SK-N-SH (cell line): ENCODE results near the gene HSD17B11. TPM values are rescaled to one million over a fixed set of nuclear protein-coding genes. Genes with fewer than 3 reads are reported as not detected.
"Not testable (repeated sequence)": the region's sequence is repeated elsewhere in the genome, so short reads cannot be mapped to it uniquely, and the experiment has no call there.

Source experiments
- CTCF ChIA-PET: fragments of 300-600, 350-600 bp; formaldehyde crosslinking; extraction: SDS; loops from one replicate; lab custom pipeline; 2021; lab: Yijun Ruan, JAX
- POLR2A ChIA-PET: fragments of 350-600 bp; sonication (Branson Sonifier 250); formaldehyde crosslinking; extraction: SDS; loops from one replicate; lab custom pipeline; 2020; ENCODE audit warnings: antibody characterized with exemption, inconsistent platforms; lab: Yijun Ruan, JAX
- DNase-seq: peaks from one replicate; pipeline ENCODE4 v3.0.0; 2012
- H2AFZ ChIP-seq: fragments of 200-600 bp; sonication (generic); 2 replicates; pipeline ENCODE4 v1.8.1; 2016; ENCODE audit warnings: antibody characterized with exemption, mild to moderate bottlenecking, low read depth
- H3F3A ChIP-seq: fragments of 200-600 bp; sonication (generic); replicated peaks from 2 replicates; pipeline ENCODE3; 2016; ENCODE audit warnings: antibody characterized with exemption, mild to moderate bottlenecking; ENCODE audit not compliant: insufficient read depth
- H3K27ac ChIP-seq, 2 experiments: fragments of 200-500 bp in 1 of 2; fragments of 200-600 bp in 1 of 2; sonication (Bioruptor generic) in 1 of 2; sonication (generic), shearing (Covaris generic) in 1 of 2; 2 replicates each; pipeline versions ENCODE4 v1.5.1 to v1.6.1; 2014 to 2016; ENCODE audit warnings: low read depth in 2 of 2, inconsistent platforms in 1 of 2, low read length in 1 of 2, mild to moderate bottlenecking in 1 of 2, mixed read lengths in 1 of 2
- H3K27me3 ChIP-seq: fragments of 200-600 bp; sonication (generic), shearing (Covaris generic); 2 replicates; pipeline ENCODE4 v1.6.1; 2016; ENCODE audit warnings: mixed run types; ENCODE audit not compliant: insufficient read depth
- H3K36me3 ChIP-seq, 2 experiments: fragments of 200-500 bp in 1 of 2; fragments of 200-600 bp in 1 of 2; sonication (Bioruptor generic) in 1 of 2; sonication (generic) in 1 of 2; replicated peaks in 1 of 2; 2 replicates each; pipeline versions ENCODE3 to v1.5.1; 2014 to 2016; ENCODE audit warnings: low read length in 1 of 2, mild to moderate bottlenecking in 1 of 2; ENCODE audit not compliant: insufficient read depth in 2 of 2, control insufficient read depth in 1 of 2
- H3K4me1 ChIP-seq, 2 experiments: fragments of 200-500 bp in 1 of 2; fragments of 200-600 bp in 1 of 2; sonication (Bioruptor generic) in 1 of 2; sonication (generic), shearing (Covaris generic) in 1 of 2; 2 replicates each; pipeline versions ENCODE4 v1.5.1 to v1.6.1; 2014 to 2016; ENCODE audit warnings: low read depth in 1 of 2, low read length in 1 of 2, mixed run types in 1 of 2; ENCODE audit not compliant: insufficient read depth in 2 of 2, control insufficient read depth in 1 of 2
- H3K4me2 ChIP-seq: fragments of 200-600 bp; sonication (generic), shearing (Covaris generic); 2 replicates; pipeline ENCODE4 v1.6.1; 2017; ENCODE audit warnings: mixed run types
- H3K4me3 ChIP-seq, 2 experiments: fragments of 200-500 bp in 1 of 2; fragments of 200-600 bp in 1 of 2; sonication (Bioruptor generic) in 1 of 2; sonication (generic), shearing (Covaris generic) in 1 of 2; 2 replicates each; pipeline versions ENCODE4 v1.5.1 to v1.8.1; 2014 to 2016; ENCODE audit warnings: low read depth in 2 of 2, inconsistent platforms in 1 of 2, low read length in 1 of 2, mild to moderate bottlenecking in 1 of 2, mixed read lengths in 1 of 2, moderate library complexity in 1 of 2
- H3K79me2 ChIP-seq: fragments of 200-600 bp; sonication (generic); 2 replicates; pipeline ENCODE4 v1.8.1; 2017; ENCODE audit warnings: mild to moderate bottlenecking; ENCODE audit not compliant: insufficient read depth
- H3K9ac ChIP-seq: fragments of 200-600 bp; sonication (generic); 2 replicates; pipeline ENCODE4 v1.6.1; 2017; ENCODE audit warnings: mixed run types
- H3K9me2 ChIP-seq: fragments of 200-600 bp; sonication (generic); 2 replicates; pipeline ENCODE4 v1.6.1; 2017; ENCODE audit warnings: mixed run types
- H3K9me3 ChIP-seq: fragments of 200-600 bp; sonication (generic); 2 replicates; pipeline ENCODE4 v1.6.1; 2017; ENCODE audit warnings: mixed run types, mild to moderate bottlenecking, moderate library complexity
- H4K20me1 ChIP-seq: fragments of 200-600 bp; sonication (generic); 2 replicates; pipeline ENCODE4 v1.6.1; 2017; ENCODE audit warnings: mild to moderate bottlenecking, mixed run types; ENCODE audit not compliant: insufficient read depth
- ELF1 ChIP-seq: IDR thresholded peaks from 2 replicates; pipeline ENCODE4 v1.4.0; 2012
- FOXJ3 ChIP-seq: sonication (generic); formaldehyde crosslinking; IDR thresholded peaks from 2 replicates; pipeline ENCODE4 v1.5.1; 2020; ENCODE audit warnings: mild to moderate bottlenecking, missing genetic modification reagents
- GATA2 ChIP-seq: sonication (generic); formaldehyde crosslinking; IDR thresholded peaks from 2 replicates; pipeline ENCODE4 v1.5.0; 2020; ENCODE audit warnings: mild to moderate bottlenecking, missing genetic modification reagents
- JUND ChIP-seq: IDR thresholded peaks from 2 replicates; pipeline ENCODE4 v1.4.0; 2012
- NFIC ChIP-seq: IDR thresholded peaks from 2 replicates; pipeline ENCODE4 v1.4.0; 2012; ENCODE audit warnings: borderline replicate concordance
- POLR2AphosphoS5 ChIP-seq: IDR thresholded peaks from 2 replicates; pipeline ENCODE4 v1.6.1; 2012; ENCODE audit warnings: low read depth, low read length
- RAD21 ChIP-seq: IDR thresholded peaks from 2 replicates; pipeline ENCODE4 v1.6.1; 2012; ENCODE audit warnings: mild to moderate bottlenecking, low read length
- RFX5 ChIP-seq: IDR thresholded peaks from 2 replicates; pipeline ENCODE4 v1.6.1; 2012; ENCODE audit warnings: mild to moderate bottlenecking, improper control_type of control experiment, low read length
- TAF1 ChIP-seq: IDR thresholded peaks from 2 replicates; pipeline ENCODE4 v1.6.1; 2012; ENCODE audit warnings: low read depth, mild to moderate bottlenecking, low read length, moderate library complexity, borderline replicate concordance
- WGBS: methylation state at CpG from one replicate; pipeline ENCODE4 v1.1.6; 2017; ENCODE audit warnings: low lambda C conversion rate; 5-methylcytosine and 5-hydroxymethylcytosine counted together
- polyA plus RNA-seq, 3 experiments: library from polyadenylated mRNA; depleted of rRNA; stranded (reverse); fragments of >200 nt; gene quantifications; 2 replicates each; pipeline ENCODE4 v1.2.3, GENCODE V29; 2012
- TF ChIP-seq, protein P1 (sequence below): IDR thresholded peaks from 2 replicates; pipeline ENCODE4 v1.4.0; 2012; ENCODE audit warnings: low read depth, borderline replicate concordance
- TF ChIP-seq, protein P2 (sequence below): IDR thresholded peaks from 2 replicates; pipeline ENCODE4 v1.4.0; 2012; ENCODE audit warnings: low read depth
- TF ChIP-seq, protein P3 (sequence below): IDR thresholded peaks from 2 replicates; pipeline ENCODE4 v1.6.1; 2012; ENCODE audit warnings: mild to moderate bottlenecking, low read depth, low read length, moderate library complexity

Gene HSD17B11
- polyA plus RNA-seq, 1 of the 3 experiments (the other 2 are of a cell fraction): 13.2 TPM

DNA sequence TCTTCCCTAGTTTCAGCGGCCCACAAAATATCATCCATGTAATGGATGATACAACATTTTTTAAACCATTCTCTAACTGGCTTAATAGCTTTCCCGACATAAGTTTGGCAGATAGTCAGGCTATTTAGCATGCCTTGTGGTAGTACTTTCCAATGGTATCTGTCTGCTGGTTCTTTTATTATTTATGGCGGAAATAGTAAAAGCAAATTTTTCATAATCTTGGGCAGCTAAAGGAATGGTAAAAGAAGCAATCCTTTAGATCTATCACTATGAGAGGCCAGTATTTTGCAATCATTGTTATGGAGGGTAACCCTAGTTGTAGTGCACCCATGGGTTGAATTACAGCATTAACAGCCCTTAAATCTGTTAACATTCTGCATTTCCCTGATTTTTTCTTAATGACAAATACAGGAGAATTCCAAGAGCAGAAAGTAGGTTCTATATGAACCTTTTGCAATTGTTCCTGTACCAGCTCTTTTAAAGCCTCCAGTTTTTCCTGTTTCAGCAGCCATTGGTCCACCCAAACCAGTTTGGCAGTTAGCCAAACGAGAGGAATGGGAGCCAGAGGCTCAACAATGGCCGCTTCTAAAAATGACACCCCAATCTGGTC, 14.3 kb upstream of the HSD17B11 start:
- Histone ChIP-seq H3K4me1 (no peaks in the 10 kb centered on the region), H3K9ac (no peak overlapping the region), H4K20me1 (no peaks in the 10 kb centered on the region), H3K4me3 (no peak overlapping the region), H3F3A (no peaks in the 10 kb centered on the region), H3K9me3 (no peaks in the 10 kb centered on the region; the same call in 1 of the 2 replicates), H2AFZ (no peak overlapping the region), H3K9me2 (no peaks in the 10 kb centered on the region), H3K27me3 (no peaks in the 10 kb centered on the region), H3K4me2 (no peak overlapping the region), H3K36me3 (no peaks in the 10 kb centered on the region), H3K79me2 (no peaks in the 10 kb centered on the region), H3K27ac (no peak overlapping the region)
- TF ChIP-seq POLR2AphosphoS5 (no peak), TAF1 (no peak), ELF1 (no peak), NFIC (no peak), FOXJ3 (CRISPR knock-in tag) (no peak), RAD21 (no peak), JUND (no peak), GATA2 (CRISPR knock-in tag) (no peak), RFX5 (no peak)
- TF ChIP-seq, protein P1, sequence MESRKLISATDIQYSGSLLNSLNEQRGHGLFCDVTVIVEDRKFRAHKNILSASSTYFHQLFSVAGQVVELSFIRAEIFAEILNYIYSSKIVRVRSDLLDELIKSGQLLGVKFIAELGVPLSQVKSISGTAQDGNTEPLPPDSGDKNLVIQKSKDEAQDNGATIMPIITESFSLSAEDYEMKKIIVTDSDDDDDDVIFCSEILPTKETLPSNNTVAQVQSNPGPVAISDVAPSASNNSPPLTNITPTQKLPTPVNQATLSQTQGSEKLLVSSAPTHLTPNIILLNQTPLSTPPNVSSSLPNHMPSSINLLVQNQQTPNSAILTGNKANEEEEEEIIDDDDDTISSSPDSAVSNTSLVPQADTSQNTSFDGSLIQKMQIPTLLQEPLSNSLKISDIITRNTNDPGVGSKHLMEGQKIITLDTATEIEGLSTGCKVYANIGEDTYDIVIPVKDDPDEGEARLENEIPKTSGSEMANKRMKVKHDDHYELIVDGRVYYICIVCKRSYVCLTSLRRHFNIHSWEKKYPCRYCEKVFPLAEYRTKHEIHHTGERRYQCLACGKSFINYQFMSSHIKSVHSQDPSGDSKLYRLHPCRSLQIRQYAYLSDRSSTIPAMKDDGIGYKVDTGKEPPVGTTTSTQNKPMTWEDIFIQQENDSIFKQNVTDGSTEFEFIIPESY: no peak
- TF ChIP-seq, protein P2, sequence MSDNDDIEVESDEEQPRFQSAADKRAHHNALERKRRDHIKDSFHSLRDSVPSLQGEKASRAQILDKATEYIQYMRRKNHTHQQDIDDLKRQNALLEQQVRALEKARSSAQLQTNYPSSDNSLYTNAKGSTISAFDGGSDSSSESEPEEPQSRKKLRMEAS: no peak
- TF ChIP-seq, protein P3, sequence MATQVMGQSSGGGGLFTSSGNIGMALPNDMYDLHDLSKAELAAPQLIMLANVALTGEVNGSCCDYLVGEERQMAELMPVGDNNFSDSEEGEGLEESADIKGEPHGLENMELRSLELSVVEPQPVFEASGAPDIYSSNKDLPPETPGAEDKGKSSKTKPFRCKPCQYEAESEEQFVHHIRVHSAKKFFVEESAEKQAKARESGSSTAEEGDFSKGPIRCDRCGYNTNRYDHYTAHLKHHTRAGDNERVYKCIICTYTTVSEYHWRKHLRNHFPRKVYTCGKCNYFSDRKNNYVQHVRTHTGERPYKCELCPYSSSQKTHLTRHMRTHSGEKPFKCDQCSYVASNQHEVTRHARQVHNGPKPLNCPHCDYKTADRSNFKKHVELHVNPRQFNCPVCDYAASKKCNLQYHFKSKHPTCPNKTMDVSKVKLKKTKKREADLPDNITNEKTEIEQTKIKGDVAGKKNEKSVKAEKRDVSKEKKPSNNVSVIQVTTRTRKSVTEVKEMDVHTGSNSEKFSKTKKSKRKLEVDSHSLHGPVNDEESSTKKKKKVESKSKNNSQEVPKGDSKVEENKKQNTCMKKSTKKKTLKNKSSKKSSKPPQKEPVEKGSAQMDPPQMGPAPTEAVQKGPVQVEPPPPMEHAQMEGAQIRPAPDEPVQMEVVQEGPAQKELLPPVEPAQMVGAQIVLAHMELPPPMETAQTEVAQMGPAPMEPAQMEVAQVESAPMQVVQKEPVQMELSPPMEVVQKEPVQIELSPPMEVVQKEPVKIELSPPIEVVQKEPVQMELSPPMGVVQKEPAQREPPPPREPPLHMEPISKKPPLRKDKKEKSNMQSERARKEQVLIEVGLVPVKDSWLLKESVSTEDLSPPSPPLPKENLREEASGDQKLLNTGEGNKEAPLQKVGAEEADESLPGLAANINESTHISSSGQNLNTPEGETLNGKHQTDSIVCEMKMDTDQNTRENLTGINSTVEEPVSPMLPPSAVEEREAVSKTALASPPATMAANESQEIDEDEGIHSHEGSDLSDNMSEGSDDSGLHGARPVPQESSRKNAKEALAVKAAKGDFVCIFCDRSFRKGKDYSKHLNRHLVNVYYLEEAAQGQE: no peak
- ChIA-PET CTCF (interaction anchor here (0.8 kb wide), 1 partner anchor 1059 kb away, joined by 3 read pairs; no protein-coding TSS in a partner anchor), POLR2A (no interaction called here)
- WGBS: 63% methylated on average over 5 of the region's 5 CpGs
- DNase-seq: no peak

DNA sequence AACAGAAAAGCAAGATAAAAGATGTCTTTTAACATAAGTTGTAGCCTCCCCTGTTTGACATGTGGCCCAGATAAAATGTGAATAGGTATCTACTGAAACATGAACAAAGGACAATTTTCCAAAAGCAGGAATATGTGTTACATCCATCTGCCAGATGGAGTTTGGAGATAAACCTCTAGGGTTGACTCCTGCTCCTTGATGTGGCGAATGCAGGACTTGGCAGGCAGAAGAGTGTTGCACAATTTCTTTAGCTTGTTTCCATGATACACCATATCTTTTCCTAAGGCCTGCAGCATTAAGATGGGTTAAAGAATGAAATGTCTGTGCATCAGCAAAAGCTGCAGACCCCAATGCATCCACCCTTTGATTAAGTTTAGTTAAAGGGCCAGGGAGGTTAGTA, 12.7 kb upstream of the HSD17B11 start:
- H3K4me1 ChIP-seq, H3K27ac ChIP-seq, DNase-seq, H3K27me3 ChIP-seq, H3K9me3 ChIP-seq, H3K79me2 ChIP-seq, H3K9me2 ChIP-seq, H3K9ac ChIP-seq, H4K20me1 ChIP-seq, H3K4me3 ChIP-seq, CTCF ChIA-PET, H3F3A ChIP-seq, H3K4me2 ChIP-seq, H2AFZ ChIP-seq, POLR2A ChIA-PET, H3K36me3 ChIP-seq: not testable (repeated sequence)
- WGBS: 37% methylated on average over 1 of the region's 1 CpG
